ENCODE results near the gene SPRY2. TPM values are rescaled to one million over a fixed set of nuclear protein-coding genes. Genes with fewer than 3 reads are reported as not detected.

The SPRY2 gene
- total and polyA plus RNA-seq, 2 of the 8 experiments (the other 6 are each of a cell fraction or from before 2014, with no cell fraction given): 37.7 to 37.9 TPM

GRCh38 chr13:80305737-80306136 is 35.2 kb downstream of the SPRY2 start:
- TF ChIP-seq EZH2 (IDR thresholded peaks at IDR 0.05; ENCODE audit: low read depth, low read length, severe bottlenecking): no peak
- TF ChIP-seq KDM1A (IDR thresholded peaks at IDR 0.05; ENCODE audit: borderline replicate concordance, low read length): no peak
- no peak for TF ChIP-seq POLR2AphosphoS5 (IDR thresholded peaks at IDR 0.05; ENCODE audit: low read depth, low read length)
- no peak for TF ChIP-seq SRF (IDR thresholded peaks at IDR 0.05; ENCODE audit: low read depth, low read length)
- TF ChIP-seq, protein P1, sequence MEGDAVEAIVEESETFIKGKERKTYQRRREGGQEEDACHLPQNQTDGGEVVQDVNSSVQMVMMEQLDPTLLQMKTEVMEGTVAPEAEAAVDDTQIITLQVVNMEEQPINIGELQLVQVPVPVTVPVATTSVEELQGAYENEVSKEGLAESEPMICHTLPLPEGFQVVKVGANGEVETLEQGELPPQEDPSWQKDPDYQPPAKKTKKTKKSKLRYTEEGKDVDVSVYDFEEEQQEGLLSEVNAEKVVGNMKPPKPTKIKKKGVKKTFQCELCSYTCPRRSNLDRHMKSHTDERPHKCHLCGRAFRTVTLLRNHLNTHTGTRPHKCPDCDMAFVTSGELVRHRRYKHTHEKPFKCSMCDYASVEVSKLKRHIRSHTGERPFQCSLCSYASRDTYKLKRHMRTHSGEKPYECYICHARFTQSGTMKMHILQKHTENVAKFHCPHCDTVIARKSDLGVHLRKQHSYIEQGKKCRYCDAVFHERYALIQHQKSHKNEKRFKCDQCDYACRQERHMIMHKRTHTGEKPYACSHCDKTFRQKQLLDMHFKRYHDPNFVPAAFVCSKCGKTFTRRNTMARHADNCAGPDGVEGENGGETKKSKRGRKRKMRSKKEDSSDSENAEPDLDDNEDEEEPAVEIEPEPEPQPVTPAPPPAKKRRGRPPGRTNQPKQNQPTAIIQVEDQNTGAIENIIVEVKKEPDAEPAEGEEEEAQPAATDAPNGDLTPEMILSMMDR (IDR thresholded peaks at IDR 0.05; ENCODE audit: control extremely low read depth in 1 of 3, insufficient read depth in 1 of 3, low read depth in 1 of 3, low read length in 3 of 3): no peak
- TF ChIP-seq GABPA (IDR thresholded peaks at IDR 0.05; ENCODE audit: borderline replicate concordance, insufficient read depth, low read length): no peak
- no peak for TF ChIP-seq ASH2L (IDR thresholded peaks at IDR 0.05; ENCODE audit: low read length)
- TF ChIP-seq TAF7 (optimal IDR thresholded peaks at IDR 0.05; ENCODE audit: borderline replicate concordance, low read depth, low read length): no peak
- no peak for TF ChIP-seq TEAD4 (IDR thresholded peaks at IDR 0.05; ENCODE audit: low read depth, low read length)

More at GRCh38 chr13:80305737-80306136, 35.2 kb downstream of the SPRY2 start:
- H3K4me1 ChIP-seq (replicated peaks in 1 of 4; ENCODE audit: control insufficient read depth in 3 of 4, insufficient read depth in 4 of 4, low read length in 3 of 4): no peaks in the 10 kb centered on the region
- no peak overlapping the region for H3K14ac ChIP-seq (ENCODE audit: insufficient read length)
- no peaks in the 10 kb centered on the region; a peak in 1 of 4 replicates for H3K9me3 ChIP-seq (ENCODE audit: insufficient read depth in 2 of 2, low read depth in 1 of 2, low read length in 1 of 2)
- H2BK120ac ChIP-seq (replicated peaks; ENCODE audit: low read depth, low read length): no peak overlapping the region
- DNase-seq (ENCODE audit: low read depth in 1 of 2, low spot score in 2 of 2): no peak
- H2BK12ac ChIP-seq (ENCODE audit: low read depth, low read length): no peak overlapping the region
- H4K20me1 ChIP-seq (replicated peaks in 1 of 2; ENCODE audit: control insufficient read depth in 1 of 2, insufficient read depth in 2 of 2, low read length in 2 of 2): no peaks in the 10 kb centered on the region
- no peak overlapping the region for H3K4me2 ChIP-seq (ENCODE audit: insufficient read depth in 1 of 2, low read depth in 2 of 2, low read length in 2 of 2)
- no peak overlapping the region for H2AK5ac ChIP-seq (ENCODE audit: low read depth, low read length)
- no peak overlapping the region for H3K27ac ChIP-seq (ENCODE audit: low read depth, low read length)
- no peaks in the 10 kb centered on the region for H3K27me3 ChIP-seq (replicated peaks in 1 of 4; ENCODE audit: control insufficient read depth in 3 of 4, extremely low read depth in 1 of 4, insufficient read depth in 3 of 4, low read length in 3 of 4)
- no peaks in the 10 kb centered on the region for H3K79me1 ChIP-seq (ENCODE audit: low read depth, low read length)
- WGBS, 2 experiments (ENCODE audit: extremely low coverage in 1 of 2, insufficient coverage in 1 of 2, insufficient read length in 1 of 2, insufficient replicate concordance in 2 of 2, low coverage in 1 of 2, low lambda C conversion rate in 2 of 2, missing lambda C conversion rate in 1 of 2): 82% methylated on average over 1 of the region's 1 CpG; no CpG with 5 or more reads in 1 of the 2 experiments
- ChIA-PET CTCF (ENCODE audit: partially characterized antibody) (interaction anchor here (0.6 to 1.4 kb wide), 5 partner anchors 8 to 93 kb away, joined by 3 to 4 read pairs (median 3); no protein-coding TSS in a partner anchor), POLR2A (ENCODE audit: partially characterized antibody) (no interaction called here)
- no peak overlapping the region for H3K56ac ChIP-seq (replicated peaks; ENCODE audit: insufficient read length, low read depth, low read length)
- H4K5ac ChIP-seq (ENCODE audit: insufficient read length, low read depth, low read length): no peak overlapping the region
- no peak overlapping the region for H4K8ac ChIP-seq (ENCODE audit: extremely low read depth, insufficient read depth, low read length)
- FAIRE-seq: no peak
- no peak overlapping the region for H2BK15ac ChIP-seq (ENCODE audit: low read length)
- no peak overlapping the region for H4K91ac ChIP-seq (replicated peaks; ENCODE audit: insufficient read length, low read length)
- H3K79me2 ChIP-seq (ENCODE audit: control insufficient read depth in 1 of 2, insufficient read depth in 2 of 2, low read length in 2 of 2): no peaks in the 10 kb centered on the region
- H3K23me2 ChIP-seq (ENCODE audit: low read depth, low read length): no peaks in the 10 kb centered on the region
- no peak overlapping the region for H3K18ac ChIP-seq (ENCODE audit: extremely low read depth, low read length)
- H2AFZ ChIP-seq (ENCODE audit: low read length): no peak overlapping the region
- H3K9ac ChIP-seq (replicated peaks in 1 of 4; ENCODE audit: extremely low read depth in 1 of 4, low read depth in 3 of 4, low read length in 3 of 4): no peak overlapping the region
- no peak overlapping the region for H3K4me3 ChIP-seq (ENCODE audit: extremely low read depth in 1 of 4, insufficient read depth in 2 of 4, low read depth in 3 of 4, low read length in 4 of 4)
- H2BK20ac ChIP-seq (ENCODE audit: low read length): no peak overlapping the region
- H3K4ac ChIP-seq (replicated peaks; ENCODE audit: insufficient read length, low read depth, low read length): no peak overlapping the region
- no peaks in the 10 kb centered on the region for H3K36me3 ChIP-seq (ENCODE audit: control insufficient read depth in 2 of 4, insufficient read depth in 4 of 4, low read length in 3 of 4)
- H2BK5ac ChIP-seq (ENCODE audit: low read depth, low read length): no peak overlapping the region
- no peak overlapping the region for H3K23ac ChIP-seq (ENCODE audit: insufficient read length)

Measured in H1 (cell line).